HG02943 (cell line): ENCODE results near the gene CDK14.
"Not testable (repeated sequence)": the region's sequence is repeated elsewhere in the genome, so short reads cannot be mapped to it uniquely, and the experiment has no call there.

Source experiments
- ATAC-seq: cut with Tn5 transposase; IDR thresholded peaks from one replicate; pipeline ENCODE4 v1.9.1; 2021; ENCODE audit warnings: mild to moderate bottlenecking, low read depth, moderate library complexity; ENCODE audit not compliant: unreplicated experiment

Gene CDK14

GRCh38 chr7:90749262-90749661, 153.1 kb downstream of the CDK14 start:
- no peak for ATAC-seq

GRCh38 chr7:90749774-90750173, 153.7 kb downstream of the CDK14 start:
- ATAC-seq = peak; percentile 74

- ATAC-seq = no peak
Measured at GRCh38 chr7:90751595-90751994, 155.5 kb downstream of the CDK14 start.

DNA sequence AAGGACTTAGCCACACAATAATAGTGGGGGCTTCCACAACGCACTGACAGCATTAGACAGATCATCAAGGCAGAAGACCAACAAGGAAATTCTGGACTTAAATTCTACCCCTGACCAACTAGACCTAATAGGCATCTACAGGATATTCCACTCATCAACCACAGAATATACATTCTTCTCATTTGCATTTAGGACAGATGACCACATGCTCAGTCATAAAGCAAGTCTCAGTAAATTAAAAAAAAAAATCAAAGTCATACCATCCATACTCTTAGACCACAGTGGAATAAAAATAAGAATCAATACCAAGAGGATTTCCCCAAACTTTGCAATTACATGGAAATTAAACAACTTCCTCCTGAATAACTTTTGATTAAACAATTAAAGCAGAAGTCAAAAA, 155.9 kb downstream of the CDK14 start:
- no peak for ATAC-seq

DNA sequence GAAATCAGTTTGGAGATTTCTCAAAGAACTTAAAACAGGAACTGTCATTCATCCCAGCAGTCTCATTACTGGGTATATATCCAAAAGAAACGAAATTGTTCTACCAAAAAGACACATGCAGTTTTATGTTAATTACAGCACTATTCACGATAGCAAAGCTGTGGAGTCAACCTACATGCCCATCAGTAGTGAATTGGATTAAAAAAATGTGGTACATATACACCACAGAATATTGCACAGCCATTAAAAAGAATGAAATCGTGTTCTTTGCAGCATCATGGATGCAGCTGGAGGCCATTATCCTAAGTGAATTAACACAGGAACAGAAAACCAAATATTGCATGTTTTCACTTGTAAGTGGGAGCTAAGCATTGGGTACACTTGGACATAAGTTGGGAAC, 158.9 kb downstream of the CDK14 start:
- ATAC-seq = no peak

DNA sequence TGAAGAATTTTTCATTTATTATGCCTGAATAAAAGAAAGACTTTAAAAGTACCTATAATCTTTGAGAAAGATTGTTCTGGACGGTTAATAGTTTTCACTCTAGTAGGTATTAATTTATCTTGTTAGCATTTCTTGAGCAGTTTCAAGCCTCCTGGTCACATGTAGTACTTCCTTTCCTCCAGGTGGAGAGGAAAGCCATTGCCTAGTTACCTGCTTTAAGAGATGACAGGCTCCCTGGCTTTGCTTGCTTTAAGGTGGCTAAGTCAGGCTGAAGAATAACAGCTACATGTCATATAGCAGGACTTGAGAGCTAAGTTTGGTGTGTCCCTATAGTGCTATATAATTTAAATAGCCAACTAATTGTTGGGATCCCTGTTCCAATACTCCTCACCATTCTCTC, 160.2 kb downstream of the CDK14 start:
- ATAC-seq = no peak

GRCh38 chr7:90757565-90757950, 161.4 kb downstream of the CDK14 start:
- ATAC-seq = not testable (repeated sequence)

- ATAC-seq = no peak
Measured at GRCh38 chr7:90758933-90759562, 162.9 kb downstream of the CDK14 start.

- ATAC-seq = no peak
Measured at GRCh38 chr7:90759710-90760109, 163.6 kb downstream of the CDK14 start.

DNA sequence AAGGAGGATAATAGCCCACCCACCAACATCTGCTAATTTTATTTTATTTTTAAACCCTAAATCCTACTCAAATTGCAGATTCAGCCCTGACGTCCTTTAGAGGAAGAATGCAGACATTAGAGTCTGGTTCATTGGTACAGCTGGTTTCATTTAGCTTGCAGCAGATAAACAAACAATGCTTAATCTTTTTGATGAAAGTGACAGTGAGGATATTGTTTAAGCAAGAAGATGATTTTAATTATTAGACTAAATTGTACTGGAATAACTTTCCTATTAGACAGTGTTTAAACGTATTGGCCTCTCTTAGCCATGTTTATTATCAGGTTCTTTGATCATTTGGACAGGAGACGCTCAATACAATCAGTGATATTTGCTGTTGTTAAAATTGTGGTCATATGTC, 164.8 kb downstream of the CDK14 start:
- ATAC-seq = no peak

GRCh38 chr7:90761584-90761983, 165.5 kb downstream of the CDK14 start:
- ATAC-seq = no peak

GRCh38 chr7:90763108-90763507, 167.0 kb downstream of the CDK14 start:
- no peak for ATAC-seq

GRCh38 chr7:90764848-90765570, 168.9 kb downstream of the CDK14 start:
- ATAC-seq = no peak

DNA sequence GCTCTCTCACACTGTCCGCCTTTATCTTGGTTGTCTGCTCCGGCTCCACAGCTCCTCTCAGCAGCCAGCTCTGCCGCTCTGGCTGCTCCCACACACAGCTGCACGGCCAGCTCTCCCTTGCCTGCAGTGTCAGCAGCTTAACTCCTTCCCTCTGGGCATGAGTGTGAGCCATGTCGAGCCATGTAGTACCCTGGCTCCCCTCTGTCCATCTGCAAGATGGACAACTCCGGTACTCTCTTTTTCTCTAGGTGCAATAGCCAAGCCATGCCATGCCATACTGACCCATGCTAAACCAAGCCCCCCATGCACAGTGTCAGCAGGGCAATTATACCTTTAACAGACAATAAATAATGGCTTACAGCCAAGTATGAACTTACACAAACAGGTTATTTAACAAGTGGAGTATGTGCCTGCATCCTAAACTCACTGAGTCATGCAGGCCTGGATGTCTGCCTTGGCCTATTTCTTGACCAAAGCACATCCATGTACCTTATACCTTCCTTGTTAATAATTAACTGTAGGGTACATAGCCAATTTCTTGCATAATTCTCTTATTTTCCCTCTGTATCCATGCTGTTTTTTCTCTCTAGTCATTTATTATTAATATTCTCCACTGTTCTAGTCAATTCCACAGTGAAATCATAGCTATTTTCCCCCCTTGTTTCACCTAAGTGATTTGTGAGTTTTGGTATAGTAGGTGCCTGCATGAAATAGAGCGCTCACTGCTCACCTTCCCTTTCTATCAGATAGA, 170.9 kb downstream of the CDK14 start:
- ATAC-seq = no peak

DNA sequence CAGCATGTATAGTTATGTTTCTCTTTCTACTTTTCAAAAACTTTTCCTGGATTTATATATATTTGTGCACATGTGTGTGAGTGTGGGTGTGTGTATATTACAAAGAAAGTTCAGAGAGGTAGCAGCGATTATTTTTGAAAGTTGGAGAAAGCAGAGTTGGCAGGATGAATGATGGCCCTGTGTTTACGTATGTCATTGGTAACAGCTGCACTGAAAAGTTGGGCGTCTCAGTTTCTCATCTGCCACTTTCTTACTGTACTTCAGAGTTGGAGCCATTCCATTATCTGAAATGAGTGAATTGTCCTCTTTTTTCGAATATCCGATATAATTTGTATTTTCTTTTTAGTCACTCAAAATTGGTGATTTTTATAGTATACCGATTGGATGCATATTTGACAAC, 172.2 kb downstream of the CDK14 start:
- ATAC-seq = no peak

- no peak for ATAC-seq
Measured at GRCh38 chr7:90769036-90769435, 172.9 kb downstream of the CDK14 start.

GRCh38 chr7:90769566-90769965, 173.4 kb downstream of the CDK14 start:
- not testable (repeated sequence) for ATAC-seq

- ATAC-seq = no peak
Measured at GRCh38 chr7:90771281-90771680, 175.2 kb downstream of the CDK14 start.

DNA sequence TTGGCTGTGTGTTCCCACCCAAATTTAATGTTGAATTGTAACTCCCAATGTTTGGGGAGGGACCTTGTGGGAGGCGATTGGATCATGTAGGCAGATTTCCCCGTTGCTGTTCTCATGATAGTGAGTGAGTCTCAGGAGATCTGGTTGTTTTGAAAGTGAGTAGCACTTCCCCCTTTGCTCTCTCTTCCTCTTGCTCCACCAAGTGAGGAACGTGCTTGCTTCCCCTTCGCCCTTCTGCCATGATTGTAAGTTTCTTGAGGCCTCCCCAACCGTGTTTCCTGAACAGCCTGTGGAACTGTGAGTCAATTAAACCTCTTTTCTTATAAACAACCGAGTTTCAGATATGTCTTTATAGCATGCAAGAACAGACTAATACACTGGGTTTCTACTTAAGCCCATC, 176.3 kb downstream of the CDK14 start:
- ATAC-seq = no peak

GRCh38 chr7:90773269-90773668, 177.1 kb downstream of the CDK14 start:
- no peak for ATAC-seq

DNA sequence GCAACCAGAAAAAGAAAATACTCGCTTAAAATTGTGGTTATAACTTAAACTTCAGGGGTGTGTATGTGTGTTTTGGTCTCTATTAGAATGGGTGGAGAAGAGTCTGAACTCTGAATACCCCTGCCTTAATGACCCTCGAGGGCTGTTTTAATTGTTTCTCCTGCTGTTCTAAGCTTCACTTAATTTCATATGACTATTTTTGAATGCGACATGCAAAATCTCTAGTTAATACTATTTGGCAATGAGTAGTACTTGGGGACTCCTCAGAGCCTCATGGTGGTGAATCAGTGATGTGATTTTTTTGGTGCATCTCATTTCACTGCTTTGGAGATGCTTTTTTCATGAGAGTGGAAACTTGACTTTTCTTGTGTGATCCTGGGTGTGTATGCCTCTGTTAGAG, 178.6 kb downstream of the CDK14 start:
- no peak for ATAC-seq
